ENCODE measurements around the gene PPP1R13B.

The PPP1R13B gene

DNA sequence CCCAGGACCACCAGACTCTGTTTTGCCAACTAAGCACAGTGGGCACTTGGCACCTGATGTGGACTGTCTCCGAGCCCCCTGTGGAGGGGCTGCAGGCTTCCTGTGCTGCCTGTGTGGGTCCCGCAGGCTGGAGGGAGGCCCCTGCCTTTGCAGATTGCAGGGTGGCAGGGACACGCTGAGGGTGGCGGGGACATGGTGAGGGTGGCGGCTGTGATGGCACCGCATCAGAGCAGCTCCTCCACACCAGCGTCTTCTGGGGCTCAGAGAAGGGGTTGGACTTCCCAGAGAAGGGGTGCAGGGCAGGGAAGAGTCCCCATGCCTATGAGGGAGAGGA is 123.7 kb downstream of the PPP1R13B start:
- H3K4me1 ChIP-seq (ENCODE audit: control insufficient read depth, insufficient read depth, low read length) = peaks cover 22% of the 10 kb centered on the region
- peaks cover 6% of the 10 kb centered on the region for H3K36me3 ChIP-seq (ENCODE audit: control insufficient read depth, insufficient read depth, low read length)
- H3K4me3 ChIP-seq (ENCODE audit: low read length) = no peak overlapping the region
- peak overlapping the region; percentile 76 for H3K27ac ChIP-seq (ENCODE audit: low read depth, low read length)
- no peaks in the 10 kb centered on the region for H3K27me3 ChIP-seq (ENCODE audit: control insufficient read depth, insufficient read depth, low read length)
- no peak overlapping the region for H3K9ac ChIP-seq (ENCODE audit: low read length)

DNA sequence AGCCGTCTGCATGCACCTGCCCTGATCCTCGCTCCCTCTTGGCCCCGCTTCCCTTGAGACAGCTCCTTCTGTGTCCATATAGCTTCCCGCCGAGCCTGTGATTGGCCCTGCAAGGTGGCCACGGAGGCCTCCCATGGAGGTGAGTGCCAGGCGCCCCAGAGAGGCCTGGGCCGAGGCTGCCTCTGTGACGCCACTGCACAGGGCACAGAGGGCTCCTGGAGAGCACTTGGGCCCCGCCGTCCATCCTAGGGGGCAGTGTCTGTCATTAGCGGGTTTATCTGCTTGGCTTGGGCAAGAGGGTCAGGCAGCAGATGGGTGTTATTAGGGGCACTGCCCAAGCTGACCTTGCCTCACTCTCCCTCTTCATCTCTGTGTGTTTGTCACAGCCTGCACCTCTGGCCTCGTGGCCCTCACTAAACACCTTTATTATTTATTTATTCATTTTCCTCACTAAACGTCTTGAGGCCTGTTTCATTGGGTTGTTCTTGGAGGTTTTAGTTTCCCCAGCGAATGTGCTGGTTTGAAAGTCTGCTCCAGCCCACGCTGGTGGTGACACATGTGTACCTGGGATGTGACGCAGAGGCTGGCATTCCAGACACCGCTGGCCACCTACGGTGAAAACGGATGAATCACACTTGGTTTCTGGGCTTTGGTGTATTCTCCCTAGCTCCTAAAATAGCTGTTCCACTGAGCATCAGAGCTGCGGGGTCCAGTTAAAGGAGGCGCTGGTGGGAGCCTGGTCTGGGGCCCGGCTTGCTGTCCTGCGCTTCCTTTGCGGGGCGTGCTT is 125.8 kb downstream of the PPP1R13B start:
- no peak overlapping the region for H3K9ac ChIP-seq (ENCODE audit: low read length)
- H3K27ac ChIP-seq (ENCODE audit: low read depth, low read length) = no peak overlapping the region
- peaks cover 29% of the 10 kb centered on the region for H3K4me1 ChIP-seq (ENCODE audit: control insufficient read depth, insufficient read depth, low read length)
- H3K4me3 ChIP-seq (ENCODE audit: low read length) = no peak overlapping the region
- no peaks in the 10 kb centered on the region for H3K27me3 ChIP-seq (ENCODE audit: control insufficient read depth, insufficient read depth, low read length)
- H3K36me3 ChIP-seq (ENCODE audit: control insufficient read depth, insufficient read depth, low read length) = no peaks in the 10 kb centered on the region

DNA sequence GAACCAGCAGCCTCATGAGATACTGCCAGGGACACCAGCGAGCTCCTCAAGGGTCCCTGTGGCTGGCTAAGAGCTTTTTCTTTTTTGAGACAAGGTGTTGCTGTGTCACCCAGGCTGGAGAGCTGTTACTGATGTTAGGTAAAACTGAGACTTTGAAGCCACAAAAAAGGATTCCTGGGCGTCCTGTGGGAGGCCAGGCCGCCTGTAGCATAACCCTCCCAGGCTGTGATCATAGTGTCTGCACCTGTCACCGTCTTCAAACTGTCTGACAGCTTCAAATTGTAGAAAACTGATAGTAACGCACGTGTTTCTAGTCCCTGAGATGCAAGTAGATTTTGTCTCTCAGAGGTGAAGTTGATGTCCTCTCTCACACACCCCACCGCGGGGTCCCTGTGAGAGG is 127.6 kb downstream of the PPP1R13B start:
- no peaks in the 10 kb centered on the region for H3K36me3 ChIP-seq (ENCODE audit: control insufficient read depth, insufficient read depth, low read length)
- no peaks in the 10 kb centered on the region for H3K27me3 ChIP-seq (ENCODE audit: control insufficient read depth, insufficient read depth, low read length)
- no peak overlapping the region for H3K4me3 ChIP-seq (ENCODE audit: low read length)
- H3K27ac ChIP-seq (ENCODE audit: low read depth, low read length) = no peak overlapping the region
- peaks cover 29% of the 10 kb centered on the region for H3K4me1 ChIP-seq (ENCODE audit: control insufficient read depth, insufficient read depth, low read length)
- H3K9ac ChIP-seq (ENCODE audit: low read length) = no peak overlapping the region

DNA sequence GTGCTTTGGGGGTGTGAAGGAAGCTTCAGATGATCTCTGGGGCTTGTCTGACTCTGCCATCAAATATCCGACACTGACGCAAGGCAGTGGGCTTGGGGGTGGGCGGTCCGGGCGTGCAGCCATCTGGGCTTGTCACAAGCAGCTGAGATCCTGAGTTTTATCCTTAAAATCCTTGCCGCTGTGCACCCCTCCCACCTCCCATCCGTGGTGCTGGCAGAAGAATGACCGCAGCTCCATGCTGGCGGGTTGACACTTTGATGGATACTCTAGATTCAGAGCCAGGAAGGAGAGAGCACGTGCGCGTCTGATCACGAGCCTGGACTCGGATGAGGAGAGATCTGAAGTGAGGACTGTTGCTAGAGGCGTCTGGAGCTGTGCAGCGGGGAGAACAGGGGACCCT is 128.8 kb downstream of the PPP1R13B start:
- Histone ChIP-seq H3K4me3 (ENCODE audit: low read length) (peak overlapping the region; percentile 24), H3K4me1 (ENCODE audit: control insufficient read depth, insufficient read depth, low read length) (peaks cover 19% of the 10 kb centered on the region), H3K27me3 (ENCODE audit: control insufficient read depth, insufficient read depth, low read length) (no peaks in the 10 kb centered on the region), H3K36me3 (ENCODE audit: control insufficient read depth, insufficient read depth, low read length) (no peaks in the 10 kb centered on the region), H3K9ac (ENCODE audit: low read length) (no peak overlapping the region), H3K27ac (ENCODE audit: low read depth, low read length) (no peak overlapping the region)

DNA sequence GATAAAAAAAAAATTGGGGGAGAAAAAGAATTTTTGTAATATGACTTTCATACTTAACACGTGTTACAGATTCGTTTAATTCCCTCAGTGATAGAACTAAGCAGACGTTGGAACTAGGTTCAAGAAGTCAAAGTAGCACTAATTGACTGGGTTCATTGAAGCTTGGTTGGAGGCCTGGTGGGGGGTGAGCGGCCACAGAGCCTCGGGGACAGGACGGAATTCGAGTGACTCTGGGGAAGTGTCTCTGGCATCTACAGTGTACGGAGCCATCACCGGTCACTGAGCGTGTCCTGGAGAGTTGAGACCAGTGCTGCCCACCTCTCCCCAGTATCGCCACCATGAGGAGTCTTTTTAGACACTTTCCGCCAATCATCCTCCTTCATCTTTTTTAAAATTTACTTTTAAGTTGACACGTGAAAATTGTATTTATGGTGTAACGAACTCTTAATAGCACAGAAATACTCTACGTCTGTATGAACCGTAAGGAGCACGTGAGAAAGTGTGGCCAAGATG is 130.4 kb downstream of the PPP1R13B start:
- Histone ChIP-seq H3K4me3 (ENCODE audit: low read length) (peak overlapping the region; percentile 1), H3K36me3 (ENCODE audit: control insufficient read depth, insufficient read depth, low read length) (no peaks in the 10 kb centered on the region), H3K4me1 (ENCODE audit: control insufficient read depth, insufficient read depth, low read length) (peaks cover 11% of the 10 kb centered on the region), H3K27ac (ENCODE audit: low read depth, low read length) (no peak overlapping the region), H3K27me3 (ENCODE audit: control insufficient read depth, insufficient read depth, low read length) (no peaks in the 10 kb centered on the region), H3K9ac (ENCODE audit: low read length) (no peak overlapping the region)

DNA sequence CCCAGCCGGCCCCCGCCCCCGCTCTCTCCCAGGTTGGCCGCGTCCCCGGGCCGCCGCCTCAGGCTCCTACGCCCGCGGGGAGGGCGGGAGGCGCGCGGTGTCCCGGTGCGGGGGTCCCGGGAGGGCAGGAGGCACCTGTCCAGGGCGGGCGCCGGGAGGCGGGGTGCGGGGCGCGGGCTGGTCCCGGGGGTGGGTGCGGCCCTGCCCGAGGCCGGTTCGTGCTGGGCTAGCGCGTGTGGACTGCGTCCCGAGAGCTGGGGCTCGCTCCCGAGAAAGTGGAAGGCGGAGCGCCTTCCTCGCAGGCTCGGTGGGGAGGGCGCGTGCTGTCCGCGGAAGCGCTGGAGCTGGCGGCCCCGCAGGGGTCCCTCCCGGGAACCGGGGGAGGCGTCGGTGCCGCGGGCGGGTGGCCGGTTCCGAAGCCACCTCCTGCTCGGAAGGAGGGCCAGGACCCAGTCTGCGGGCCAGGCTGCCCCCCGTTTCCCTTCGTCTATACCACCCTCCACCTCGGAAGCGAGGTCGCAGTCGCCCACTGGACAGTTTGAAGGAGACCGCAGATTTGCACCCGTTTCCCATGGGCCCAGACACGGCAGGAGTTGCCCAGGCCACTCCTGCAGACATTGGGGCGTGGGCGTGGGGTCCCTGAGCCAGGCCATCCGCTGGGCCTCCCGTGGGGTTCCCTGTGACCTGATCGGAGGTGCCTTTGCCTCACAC is 131.1 kb downstream of the PPP1R13B start:
- Histone ChIP-seq H3K36me3 (ENCODE audit: control insufficient read depth, insufficient read depth, low read length) (no peaks in the 10 kb centered on the region), H3K27me3 (ENCODE audit: control insufficient read depth, insufficient read depth, low read length) (no peaks in the 10 kb centered on the region), H3K27ac (ENCODE audit: low read depth, low read length) (peak overlapping the region; percentile 87), H3K9ac (ENCODE audit: low read length) (peak overlapping the region; percentile 24), H3K4me1 (ENCODE audit: control insufficient read depth, insufficient read depth, low read length) (peaks cover 11% of the 10 kb centered on the region), H3K4me3 (ENCODE audit: low read length) (peak overlapping the region; percentile 74)

DNA sequence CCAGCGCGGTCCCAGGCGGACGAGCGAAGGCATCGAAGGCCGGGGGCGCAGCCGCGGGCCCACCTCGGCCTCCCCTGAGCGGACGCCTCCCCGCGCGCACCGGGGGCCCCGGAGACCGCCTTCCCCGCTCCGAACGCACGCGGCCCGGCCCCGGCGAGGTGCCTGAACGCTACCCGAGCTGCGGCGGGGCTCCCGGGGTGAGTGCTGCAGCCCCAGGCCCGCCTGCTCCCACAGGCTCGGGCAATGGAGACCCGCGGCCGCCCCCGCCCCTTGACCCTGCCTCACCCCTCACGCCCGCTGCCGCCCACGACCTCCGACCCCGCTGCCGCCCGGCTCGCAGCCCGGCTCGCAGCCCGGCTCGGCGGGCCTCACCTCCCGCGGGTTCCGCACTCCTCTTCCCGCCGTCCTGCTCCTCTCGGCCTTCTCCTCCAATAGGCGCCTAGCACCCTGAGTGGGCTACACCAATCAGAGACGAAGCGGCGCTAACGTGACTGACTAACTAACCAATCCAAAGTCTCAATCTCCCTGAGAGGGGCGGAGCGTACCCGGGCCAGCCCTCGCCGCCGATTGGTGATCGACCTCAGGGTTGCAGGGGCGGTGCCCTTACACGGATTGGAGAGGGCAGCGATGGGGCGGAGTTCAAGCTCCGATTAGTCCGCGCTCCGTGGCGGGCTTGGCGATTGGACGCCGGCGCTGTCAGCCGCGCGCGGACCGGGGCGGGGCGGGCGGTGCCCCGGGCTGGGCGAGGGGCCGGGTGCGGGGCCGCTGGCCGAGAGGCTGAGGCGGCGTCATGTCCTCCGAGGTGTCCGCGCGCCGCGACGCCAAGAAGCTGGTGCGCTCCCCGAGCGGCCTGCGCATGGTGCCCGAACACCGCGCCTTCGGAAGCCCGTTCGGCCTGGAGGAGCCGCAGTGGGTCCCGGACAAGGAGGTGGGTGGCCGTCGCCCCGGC is 132.0 kb downstream of the PPP1R13B start, which contains the start of the genes XRCC3 and ZFYVE21:
TSS of gene XRCC3 (minus strand) at position 400 of the 949 bp plus-strand sequence. CDS start 4,364 bp downstream, outside the sequence.
TSS of gene ZFYVE21 (plus strand) at position 759 of the 949 bp plus-strand sequence. CDS start at position 791, 32 bp downstream.
- H3K27me3 ChIP-seq (ENCODE audit: control insufficient read depth, insufficient read depth, low read length) = no peaks in the 10 kb centered on the region
- peaks cover 11% of the 10 kb centered on the region for H3K4me1 ChIP-seq (ENCODE audit: control insufficient read depth, insufficient read depth, low read length)
- no peaks in the 10 kb centered on the region for H3K36me3 ChIP-seq (ENCODE audit: control insufficient read depth, insufficient read depth, low read length)
- peak within 1 kb of the TSS; percentile 41 for H3K9ac ChIP-seq (ENCODE audit: low read length)
- peak within 1 kb of the TSS; percentile 74 for H3K4me3 ChIP-seq (ENCODE audit: low read length)
- H3K27ac ChIP-seq (ENCODE audit: low read depth, low read length) = peak within 1 kb of the TSS; percentile 87

DNA sequence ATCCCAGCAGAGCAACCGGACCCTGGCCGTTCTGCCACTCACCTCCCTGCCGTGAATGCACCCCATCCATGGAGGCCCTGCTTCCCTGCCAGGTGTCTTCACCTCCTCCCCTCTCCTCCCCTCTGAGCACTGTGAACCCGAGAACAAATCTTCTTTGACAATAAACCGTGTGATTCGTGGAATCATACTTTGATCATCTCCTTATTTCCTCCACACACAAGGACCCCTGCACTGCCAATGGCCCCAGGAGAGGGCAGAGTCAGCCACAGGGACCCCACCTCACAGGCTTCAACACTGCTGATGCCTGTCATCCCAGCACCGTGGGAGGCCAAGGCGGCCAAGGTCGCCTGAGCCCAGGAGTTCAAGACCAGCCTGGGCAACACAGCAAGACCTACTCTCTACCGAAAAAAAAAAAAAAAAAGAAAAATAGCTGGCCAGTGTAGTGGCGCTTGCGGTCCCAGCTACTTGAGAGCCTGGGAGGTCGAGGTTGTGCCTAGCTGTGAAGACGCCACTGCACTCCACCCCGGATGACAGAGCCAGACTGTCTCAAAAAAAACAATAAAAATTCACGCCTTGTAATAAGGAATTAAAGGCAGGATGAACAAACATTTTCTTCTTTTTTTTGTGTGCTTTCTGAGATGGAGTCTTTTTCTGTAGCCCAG is 133.2 kb downstream of the PPP1R13B start:
- Histone ChIP-seq H3K4me3 (ENCODE audit: low read length) (peak overlapping the region; percentile 33), H3K27me3 (ENCODE audit: control insufficient read depth, insufficient read depth, low read length) (no peaks in the 10 kb centered on the region), H3K27ac (ENCODE audit: low read depth, low read length) (no peak overlapping the region), H3K4me1 (ENCODE audit: control insufficient read depth, insufficient read depth, low read length) (peaks cover 11% of the 10 kb centered on the region), H3K36me3 (ENCODE audit: control insufficient read depth, insufficient read depth, low read length) (no peaks in the 10 kb centered on the region), H3K9ac (ENCODE audit: low read length) (peak overlapping the region; percentile 4)

DNA sequence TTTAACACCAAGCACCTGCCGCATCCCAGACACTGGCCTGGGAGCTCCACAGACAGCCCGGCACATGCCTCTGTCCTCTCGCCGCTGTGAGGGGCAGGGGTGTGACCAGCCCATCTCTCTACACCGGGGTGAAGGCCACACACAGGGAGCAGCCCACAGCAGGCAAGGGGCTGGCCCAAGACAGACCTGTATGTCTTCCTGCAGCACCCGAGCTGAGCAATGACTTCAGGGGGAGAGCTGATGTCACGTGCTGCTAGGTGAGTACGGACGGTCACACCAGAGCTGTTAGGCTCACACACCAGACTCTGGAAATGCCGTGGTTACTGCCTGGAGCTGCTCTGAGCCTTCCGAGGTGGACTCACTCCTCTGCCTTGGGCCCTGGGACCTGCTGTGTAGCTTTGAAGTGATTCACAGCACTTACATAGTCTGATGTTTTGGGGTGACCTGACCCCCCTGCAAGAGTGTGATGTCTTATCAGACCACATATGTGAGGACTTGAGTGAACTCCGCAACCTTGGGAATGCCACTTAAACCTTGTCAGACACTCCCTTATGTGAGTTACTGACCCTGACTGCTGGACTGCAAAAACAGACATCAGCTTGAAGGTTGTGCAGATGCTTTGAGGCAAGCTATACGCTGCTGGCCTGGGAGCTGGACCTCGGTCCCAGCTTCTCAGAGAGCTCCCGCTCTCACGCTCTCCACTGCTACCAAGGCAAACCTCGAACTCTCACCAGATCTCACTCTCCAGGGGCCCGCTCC is 133.9 kb downstream of the PPP1R13B start:
- Histone ChIP-seq H3K27ac (ENCODE audit: low read depth, low read length) (no peak overlapping the region), H3K4me1 (ENCODE audit: control insufficient read depth, insufficient read depth, low read length) (peaks cover 11% of the 10 kb centered on the region), H3K27me3 (ENCODE audit: control insufficient read depth, insufficient read depth, low read length) (no peaks in the 10 kb centered on the region), H3K36me3 (ENCODE audit: control insufficient read depth, insufficient read depth, low read length) (no peaks in the 10 kb centered on the region), H3K4me3 (ENCODE audit: low read length) (no peak overlapping the region), H3K9ac (ENCODE audit: low read length) (peak overlapping the region; percentile 4)

DNA sequence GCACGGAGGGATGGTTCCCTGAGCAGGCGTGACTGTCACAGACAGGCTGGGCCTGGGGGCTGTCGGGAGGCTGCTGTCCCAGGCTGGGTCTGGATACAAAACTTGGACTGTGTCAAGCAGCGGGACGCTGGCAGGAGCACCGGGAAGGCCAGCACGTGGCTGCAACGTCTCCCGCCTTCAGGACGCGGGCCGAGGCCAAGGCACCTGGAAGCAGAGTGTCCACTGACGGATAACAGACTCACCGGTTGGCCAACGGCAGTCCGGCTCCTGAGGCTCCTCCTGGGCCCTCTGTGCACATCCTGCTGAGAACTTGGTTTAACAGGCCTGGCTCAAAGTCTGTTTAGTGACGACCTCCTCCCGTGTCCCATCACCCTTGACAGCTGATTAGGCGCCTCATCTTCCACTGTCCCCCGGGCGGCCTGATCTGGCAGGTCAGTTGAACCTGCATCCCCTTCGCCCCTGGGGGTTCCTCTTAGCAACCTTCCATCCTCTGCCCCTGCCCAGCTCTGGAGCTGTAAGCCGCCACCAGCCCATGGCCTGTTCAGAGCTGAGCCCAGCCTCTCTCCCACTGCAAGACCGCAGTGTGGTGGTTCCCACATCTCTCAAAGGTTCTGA is 134.6 kb downstream of the PPP1R13B start:
- H3K4me3 ChIP-seq (ENCODE audit: low read length) = no peak overlapping the region
- H3K4me1 ChIP-seq (ENCODE audit: control insufficient read depth, insufficient read depth, low read length) = peaks cover 7% of the 10 kb centered on the region
- H3K27ac ChIP-seq (ENCODE audit: low read depth, low read length) = no peak overlapping the region
- H3K9ac ChIP-seq (ENCODE audit: low read length) = no peak overlapping the region
- H3K27me3 ChIP-seq (ENCODE audit: control insufficient read depth, insufficient read depth, low read length) = no peaks in the 10 kb centered on the region
- H3K36me3 ChIP-seq (ENCODE audit: control insufficient read depth, insufficient read depth, low read length) = no peaks in the 10 kb centered on the region
